Measurements from ENCODE around the gene PTPRQ.

The PTPRQ gene

GRCh38 chr12:80576641-80577418 lies 132.8 kb downstream of the PTPRQ start:
- no peak for DNase-seq

GRCh38 chr12:80580254-80580653 lies 136.2 kb downstream of the PTPRQ start:
- DNase-seq: no peak

- no peak for DNase-seq
These were observed 137.7 kb downstream of the PTPRQ start for GRCh38 chr12:80581783-80582182.

- DNase-seq: no peak
These were observed 138.4 kb downstream of the PTPRQ start for GRCh38 chr12:80582431-80582830.

GRCh38 chr12:80589077-80589476 lies 145.0 kb downstream of the PTPRQ start:
- no peak for DNase-seq

GRCh38 chr12:80590085-80590484 lies 146.1 kb downstream of the PTPRQ start:
- no peak for DNase-seq

GRCh38 chr12:80593766-80594165 lies 149.7 kb downstream of the PTPRQ start:
- DNase-seq: no peak

- no peak for DNase-seq
These were observed 152.5 kb downstream of the PTPRQ start for GRCh38 chr12:80596509-80596908.

GRCh38 chr12:80598004-80598606 lies 154.1 kb downstream of the PTPRQ start:
- DNase-seq: no peak

GRCh38 chr12:80602455-80602854 lies 158.4 kb downstream of the PTPRQ start:
- no peak for DNase-seq

GRCh38 chr12:80607361-80608135 lies 163.5 kb downstream of the PTPRQ start:
- no peak for DNase-seq

- no peak for DNase-seq
These were observed 173.7 kb downstream of the PTPRQ start for GRCh38 chr12:80617733-80618132.

GRCh38 chr12:80620281-80620680 lies 176.2 kb downstream of the PTPRQ start:
- DNase-seq: no peak

GRCh38 chr12:80622271-80622670 lies 178.2 kb downstream of the PTPRQ start:
- no peak for DNase-seq

GRCh38 chr12:80625051-80625450 lies 181.0 kb downstream of the PTPRQ start:
- no peak for DNase-seq

- DNase-seq: no peak
These were observed 181.9 kb downstream of the PTPRQ start for GRCh38 chr12:80625901-80626300.

GRCh38 chr12:80627782-80628181 lies 183.7 kb downstream of the PTPRQ start:
- no peak for DNase-seq

GRCh38 chr12:80632835-80633234 lies 188.8 kb downstream of the PTPRQ start:
- DNase-seq: no peak

- no peak for DNase-seq
These were observed 190.9 kb downstream of the PTPRQ start for GRCh38 chr12:80634903-80635302.

- DNase-seq: no peak
These were observed 192.8 kb downstream of the PTPRQ start for GRCh38 chr12:80636832-80637231.

- no peak for DNase-seq
These were observed 197.9 kb downstream of the PTPRQ start for GRCh38 chr12:80641936-80642335.

GRCh38 chr12:80643961-80644360 lies 199.9 kb downstream of the PTPRQ start:
- no peak for DNase-seq

- no peak for DNase-seq
These were observed 204.8 kb downstream of the PTPRQ start for GRCh38 chr12:80648881-80649280.

GRCh38 chr12:80655751-80656150 lies 211.7 kb downstream of the PTPRQ start:
- no peak for DNase-seq

Data from central memory CD4-positive, alpha-beta T cell (primary cell).